Urothelium cell line (cell line): ENCODE results near the gene SLC46A3.
"Not testable (repeated sequence)": the region's sequence is repeated elsewhere in the genome, so short reads cannot be mapped to it uniquely, and the experiment has no call there.

Experiments used
- DNase-seq: peaks from one replicate; pipeline ENCODE4 v3.0.0; 2011; ENCODE audit warnings: low spot score, mixed read lengths
- FAIRE-seq: peaks from 2 replicates; lab custom pipeline; 2011; peaks lifted over from hg19 to GRCh38; lab: Jason Lieb, UNC

The SLC46A3 gene

DNA sequence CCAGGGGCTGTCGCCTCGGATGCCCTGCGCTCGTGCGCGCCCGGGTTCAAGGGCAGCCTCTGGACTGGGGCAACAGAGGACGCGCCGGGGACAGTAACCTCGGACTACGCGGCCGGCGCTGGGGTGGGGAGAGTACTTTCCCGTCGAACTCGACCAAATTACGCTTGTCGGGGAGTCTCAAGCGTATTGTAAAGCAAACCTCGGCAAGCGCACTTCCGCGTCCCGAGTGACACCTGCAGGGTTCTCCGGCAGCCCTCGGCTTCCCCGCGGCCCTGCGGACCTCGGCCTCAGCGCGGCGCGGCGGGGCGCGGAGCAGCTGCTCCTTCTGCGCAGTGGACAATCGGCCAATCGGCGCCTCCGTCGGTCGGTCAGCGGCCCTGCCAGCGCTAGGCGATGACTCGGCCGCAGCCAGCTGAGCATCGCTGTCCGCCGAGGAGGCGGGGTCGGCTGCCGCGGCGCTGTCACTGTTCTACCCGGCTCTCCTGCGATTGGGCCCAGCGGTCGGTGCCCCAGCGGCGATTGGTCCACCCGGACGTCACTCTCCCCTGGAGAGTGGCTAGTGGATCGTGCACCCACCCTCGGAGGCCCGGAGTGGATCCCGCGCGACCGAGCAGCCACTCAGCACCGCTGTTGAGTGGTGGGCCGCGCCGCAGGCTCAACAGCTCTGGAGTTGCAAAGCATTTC, at the start of gene SLC46A3:
Gene SLC46A3, minus strand, starts transcription at position 428 of the 684 bp plus-strand sequence. CDS start 972 bp downstream, outside the sequence.
- no peak for FAIRE-seq
- DNase-seq = peak; percentile 95

- DNase-seq (no peak), FAIRE-seq (no peak)
These were observed 45.1 kb upstream of the SLC46A3 start for GRCh38 chr13:28763887-28764286.

- no peak for FAIRE-seq
- peak; percentile 41 for DNase-seq
These were observed 42.8 kb upstream of the SLC46A3 start for GRCh38 chr13:28761586-28761985.

DNA sequence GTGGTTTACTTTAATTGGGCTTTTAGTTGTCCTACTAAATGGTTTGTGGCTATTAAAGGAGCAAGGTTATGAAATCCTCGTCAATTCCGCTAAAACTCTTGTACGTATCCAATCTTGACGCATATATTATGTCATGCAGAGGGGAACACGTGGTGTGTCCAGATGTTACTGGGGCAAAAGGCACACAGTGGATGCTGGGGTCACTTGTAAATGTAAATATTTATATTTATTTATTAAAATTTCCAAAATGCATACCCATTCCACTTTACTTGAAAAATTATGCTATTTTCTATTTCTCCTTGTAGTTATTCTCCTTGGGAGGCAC, 36.7 kb upstream of the SLC46A3 start:
- FAIRE-seq (no peak), DNase-seq (no peak)

GRCh38 chr13:28754698-28755545, 36.2 kb upstream of the SLC46A3 start:
- FAIRE-seq = no peak

GRCh38 chr13:28753946-28754345, 35.2 kb upstream of the SLC46A3 start:
- DNase-seq = no peak
- no peak for FAIRE-seq

More at GRCh38 chr13:28754698-28755545, 36.2 kb upstream of the SLC46A3 start:
- no peak for DNase-seq

- DNase-seq = peak; percentile 65
These were observed 34.6 kb upstream of the SLC46A3 start for GRCh38 chr13:28753208-28753892.

DNA sequence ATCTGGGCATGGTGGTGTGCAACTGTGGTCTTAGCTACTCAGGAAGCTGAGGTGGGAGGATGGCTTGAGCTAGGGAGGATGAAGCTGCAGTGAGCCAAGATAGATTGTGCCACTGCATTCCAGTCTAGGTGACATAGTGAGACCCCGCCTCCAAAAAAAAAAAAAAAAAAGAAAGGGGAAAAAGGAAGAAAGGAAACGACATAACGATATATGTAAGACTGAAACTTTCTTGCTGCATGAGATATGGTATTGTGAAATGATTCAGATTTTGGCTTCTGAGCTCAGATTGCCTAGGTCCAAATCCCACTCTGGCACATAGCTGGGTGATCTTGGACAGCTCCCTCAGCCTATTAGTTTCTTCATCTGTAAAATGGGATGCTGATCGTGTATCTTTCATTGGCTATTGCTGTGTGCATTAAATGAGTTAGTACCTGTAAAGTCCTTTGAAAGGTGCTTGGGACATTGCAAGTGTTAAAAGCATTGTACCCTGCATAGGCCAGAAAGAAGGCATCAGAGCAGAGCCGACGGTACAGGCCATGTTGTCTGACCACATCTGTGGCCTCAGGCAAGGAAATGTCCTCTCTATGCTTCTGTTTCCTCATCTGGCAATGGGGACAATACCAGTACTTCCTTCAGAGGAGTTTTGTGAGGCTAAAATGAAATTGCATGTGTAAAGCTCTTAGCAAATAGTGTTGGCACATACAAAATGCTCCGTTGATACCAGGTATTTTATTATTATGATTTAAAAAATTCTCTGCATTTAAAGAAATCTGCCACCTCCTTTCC, 32.6 kb upstream of the SLC46A3 start:
- no peak for FAIRE-seq
- DNase-seq = no peak

More at GRCh38 chr13:28753208-28753892, 34.6 kb upstream of the SLC46A3 start:
- FAIRE-seq = no peak

DNA sequence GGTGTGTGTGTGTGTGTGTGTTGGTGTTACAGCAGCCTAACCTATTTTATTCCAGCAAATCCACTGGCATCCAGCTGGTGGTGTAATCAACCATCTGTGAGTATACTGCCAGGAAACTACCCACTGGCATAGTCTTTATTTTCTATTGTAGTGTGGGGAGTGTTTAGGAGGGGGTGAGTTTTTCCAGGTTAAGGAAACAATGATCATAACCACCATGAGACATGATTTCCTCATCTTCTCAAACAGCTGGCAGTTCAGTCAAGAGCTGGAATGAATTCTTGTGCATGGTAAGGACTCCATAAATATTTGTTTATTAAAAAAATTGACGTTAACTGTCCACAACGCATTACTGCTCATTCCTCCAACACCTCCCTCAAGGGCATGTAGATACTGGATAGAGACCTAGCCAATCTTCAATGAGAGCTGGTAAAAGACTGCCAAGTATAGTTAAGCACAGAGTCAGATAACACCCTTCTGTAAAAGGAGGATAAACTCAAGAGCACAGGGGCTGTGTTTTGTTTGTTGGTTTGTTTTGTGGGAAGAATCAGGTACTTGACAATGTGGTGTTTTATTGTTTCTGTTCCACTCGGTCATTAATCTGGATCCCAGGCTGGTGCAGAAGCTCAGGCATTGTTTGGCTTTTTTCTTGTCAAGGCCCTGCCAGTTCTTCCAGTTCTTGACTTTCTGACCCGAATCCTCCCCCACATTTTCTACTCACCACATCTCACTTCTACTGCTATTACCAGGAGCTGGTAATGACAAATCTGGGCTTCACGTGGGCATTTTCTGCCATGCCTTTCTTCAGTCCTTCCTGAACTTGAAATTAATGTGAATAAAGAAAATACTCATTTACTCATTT, 31.6 kb upstream of the SLC46A3 start:
- FAIRE-seq (no peak), DNase-seq (no peak)

DNA sequence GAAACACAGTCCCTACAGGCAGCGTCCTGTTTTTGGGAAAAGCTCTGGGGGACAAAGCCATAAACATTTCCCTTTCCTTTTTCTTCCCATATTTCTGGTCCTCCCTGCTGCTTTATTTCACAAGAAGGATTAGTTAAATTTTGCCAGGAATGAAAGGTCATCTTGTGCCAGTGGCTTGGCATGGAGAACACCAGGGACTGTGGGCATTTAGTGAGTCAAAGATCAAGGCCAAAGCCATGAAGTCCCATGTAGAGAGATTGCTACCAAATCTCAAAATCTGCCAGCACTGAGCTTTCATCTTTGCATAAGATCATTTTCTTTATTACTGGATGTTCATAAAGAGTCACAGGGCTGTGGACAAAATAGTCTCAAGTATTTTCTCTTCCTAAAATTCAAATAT, 29.1 kb upstream of the SLC46A3 start:
- DNase-seq = no peak
- FAIRE-seq = no peak

DNA sequence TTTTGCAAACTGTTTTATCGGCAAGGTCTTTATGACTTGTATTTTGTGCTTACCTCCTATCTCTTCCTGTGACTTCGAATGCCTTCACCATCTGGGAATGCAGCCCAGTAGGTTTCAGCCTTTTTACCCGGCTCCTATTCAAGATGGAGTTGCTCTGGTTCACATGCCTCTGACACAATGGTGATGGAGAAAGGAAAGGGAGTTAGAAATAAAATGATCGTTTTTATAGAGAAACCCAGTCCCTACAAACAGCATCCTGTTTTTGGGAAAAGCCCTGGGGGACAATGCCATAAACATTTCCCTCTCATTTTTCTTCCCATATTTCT, 27.5 kb upstream of the SLC46A3 start:
- no peak for DNase-seq
- no peak for FAIRE-seq

- DNase-seq (no peak), FAIRE-seq (no peak)
These were observed 25.9 kb upstream of the SLC46A3 start for GRCh38 chr13:28744656-28745055.

DNA sequence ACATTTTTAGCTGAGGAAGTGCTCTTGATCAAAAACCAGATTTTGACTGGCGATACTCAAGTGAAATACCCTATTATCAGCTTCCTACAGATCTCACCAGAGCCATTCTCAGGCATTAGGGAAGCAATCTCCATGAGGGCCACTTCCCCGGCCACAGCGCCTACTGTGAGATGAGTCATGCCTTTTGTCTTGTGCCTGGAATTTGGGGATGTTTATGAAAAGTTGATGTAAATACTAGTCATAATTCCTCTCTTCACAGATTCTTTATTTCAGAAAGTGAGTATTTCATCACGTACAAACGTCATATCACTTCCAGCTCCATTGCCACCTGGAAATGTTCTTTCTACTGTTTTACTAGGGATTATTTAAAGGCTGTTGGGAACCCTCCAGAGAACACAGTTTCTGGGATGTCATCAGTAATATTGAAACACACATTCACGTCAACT, 25.3 kb upstream of the SLC46A3 start:
- DNase-seq = peak; percentile 31
- FAIRE-seq = peak; percentile 62

DNA sequence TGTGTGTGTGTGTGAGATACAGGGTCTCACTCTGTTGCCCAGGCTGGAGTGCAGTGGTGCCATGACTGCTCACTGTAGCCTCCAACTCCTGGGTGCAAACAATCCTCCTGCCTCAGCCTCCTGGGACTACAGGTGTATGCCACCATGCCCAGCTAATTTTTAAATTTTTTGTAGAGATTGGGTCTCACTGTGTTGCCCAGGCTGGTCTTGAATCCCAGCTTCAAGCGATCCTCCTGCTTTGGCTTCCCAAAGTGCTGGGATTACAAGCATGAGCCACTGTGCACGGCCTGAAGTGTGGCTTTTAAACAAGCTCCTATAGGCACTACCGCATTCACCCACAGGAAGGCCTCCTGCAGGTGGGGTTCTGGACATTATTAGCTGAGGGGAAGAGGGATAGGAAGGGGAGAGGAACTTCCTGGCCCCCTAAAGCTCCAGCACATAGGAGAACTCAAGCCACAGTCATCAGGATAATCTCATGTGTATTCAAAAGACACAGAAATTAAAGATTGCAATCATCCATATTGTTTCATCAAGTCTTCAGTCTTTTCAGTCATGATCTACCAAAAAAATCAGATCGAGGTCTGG, 24.8 kb upstream of the SLC46A3 start:
- DNase-seq (no peak), FAIRE-seq (no peak)

DNA sequence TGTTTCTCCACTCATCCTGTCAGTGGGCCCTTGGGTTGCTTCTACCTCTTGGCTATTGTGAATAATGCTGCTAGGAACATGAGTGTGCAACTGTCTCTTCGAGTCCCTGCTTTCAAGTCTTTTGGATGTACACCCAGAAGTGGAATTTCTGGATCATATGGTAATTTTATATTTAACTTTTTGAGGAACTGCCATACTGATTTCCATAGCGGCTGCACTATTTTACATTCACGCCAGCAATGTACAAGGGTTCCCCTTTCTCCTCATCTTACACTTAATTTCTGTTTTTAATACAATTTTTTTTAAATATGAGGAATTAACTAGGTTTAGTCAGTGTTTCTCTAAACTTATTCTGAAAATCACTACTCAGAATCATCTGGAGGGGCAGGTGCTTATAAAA, 24.2 kb upstream of the SLC46A3 start:
- FAIRE-seq (no peak), DNase-seq (no peak)

DNA sequence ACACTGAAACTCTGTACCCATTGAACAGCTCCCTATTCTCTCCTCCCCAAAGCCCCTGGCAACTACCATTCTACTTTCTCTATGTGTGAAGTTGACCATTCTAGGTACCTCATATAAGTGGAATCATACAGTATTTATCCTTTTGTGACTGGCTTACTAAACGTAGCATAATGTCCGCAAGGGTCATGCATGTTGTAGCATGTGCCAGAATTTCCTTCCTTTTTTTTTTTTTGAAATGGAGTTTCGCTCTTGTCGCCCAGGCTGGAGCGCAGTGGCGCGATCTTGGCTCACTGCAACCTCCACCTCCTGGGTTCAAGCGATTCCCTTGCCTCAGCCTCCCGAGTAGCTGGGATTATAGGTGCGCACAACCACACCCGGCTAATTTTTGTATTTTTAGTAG, 23.7 kb upstream of the SLC46A3 start:
- not testable (repeated sequence) for DNase-seq, FAIRE-seq

DNA sequence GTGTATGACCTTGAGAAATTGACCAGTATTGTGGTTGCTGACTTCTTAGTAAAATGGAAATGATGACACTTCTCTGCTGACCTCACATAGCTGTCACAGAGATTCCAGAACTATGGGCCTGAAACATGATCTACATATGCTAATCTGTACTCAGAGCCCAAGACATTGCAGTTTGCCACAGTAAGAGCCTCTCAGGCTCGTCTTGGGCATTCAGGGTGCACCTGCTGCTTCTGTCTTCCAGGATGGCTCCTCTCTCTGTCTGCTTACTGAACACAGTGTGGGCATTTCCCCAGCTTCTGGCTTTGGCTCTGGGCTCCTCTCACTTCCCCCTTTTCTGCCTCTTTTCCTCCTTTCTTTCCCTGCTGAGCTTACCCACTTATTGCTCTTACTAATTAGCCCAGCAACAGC, 22.3 kb upstream of the SLC46A3 start:
- no peak for FAIRE-seq
- no peak for DNase-seq

DNA sequence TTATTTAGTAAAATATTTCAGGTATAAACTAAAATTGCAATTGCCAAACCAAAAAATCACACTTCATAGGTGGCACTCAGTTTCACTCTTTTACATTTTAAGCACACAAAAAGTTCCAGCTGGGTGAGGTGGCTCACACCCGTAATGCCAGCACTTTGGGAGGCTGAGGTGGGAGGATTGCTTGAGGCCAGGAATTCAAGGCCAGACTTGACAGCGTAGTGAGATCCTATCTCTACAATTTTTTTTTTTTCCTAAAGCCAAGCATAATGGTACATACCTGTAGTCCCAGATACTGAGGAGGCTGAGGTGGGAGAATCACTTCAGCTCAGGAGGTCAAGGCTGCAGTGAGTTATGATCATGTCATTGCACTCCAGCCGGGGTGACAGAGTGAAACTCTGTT, 20.6 kb upstream of the SLC46A3 start:
- DNase-seq (no peak), FAIRE-seq (no peak)

DNA sequence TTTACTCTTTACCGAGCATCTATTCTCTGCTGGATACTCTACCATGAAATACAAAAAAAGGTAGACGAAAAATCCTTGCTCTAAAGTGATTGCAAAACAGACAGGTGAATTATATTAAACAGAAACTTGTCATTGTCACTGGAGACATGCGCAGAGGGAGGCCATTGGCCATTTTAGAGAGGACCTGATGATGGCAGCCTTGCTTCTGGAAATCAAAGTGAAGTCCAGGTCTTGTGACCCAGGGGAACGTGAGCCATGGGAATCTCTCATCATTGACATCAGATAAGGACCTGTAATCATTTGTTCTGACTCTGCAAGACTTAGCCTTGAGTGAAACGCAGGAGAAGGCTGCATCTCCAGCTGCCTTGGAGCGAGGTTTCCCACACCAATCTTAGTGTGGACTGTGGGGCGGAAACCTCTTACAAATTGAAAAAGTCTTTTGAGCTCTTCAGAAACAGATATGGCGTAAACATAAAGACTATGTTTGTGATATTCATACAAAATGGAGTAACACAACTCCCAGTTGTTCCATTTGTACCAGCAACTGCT, 16.8 kb upstream of the SLC46A3 start:
- DNase-seq = no peak
- FAIRE-seq = no peak
